ENCODE results near the gene NISCH. TPM values are rescaled to one million over a fixed set of nuclear protein-coding genes. Genes with fewer than 3 reads are reported as not detected.

Gene NISCH
- total and polyA plus RNA-seq, 2 donors (not counting 1 experiment from before 2014, with no cell fraction given): 130 to 169 TPM

DNA sequence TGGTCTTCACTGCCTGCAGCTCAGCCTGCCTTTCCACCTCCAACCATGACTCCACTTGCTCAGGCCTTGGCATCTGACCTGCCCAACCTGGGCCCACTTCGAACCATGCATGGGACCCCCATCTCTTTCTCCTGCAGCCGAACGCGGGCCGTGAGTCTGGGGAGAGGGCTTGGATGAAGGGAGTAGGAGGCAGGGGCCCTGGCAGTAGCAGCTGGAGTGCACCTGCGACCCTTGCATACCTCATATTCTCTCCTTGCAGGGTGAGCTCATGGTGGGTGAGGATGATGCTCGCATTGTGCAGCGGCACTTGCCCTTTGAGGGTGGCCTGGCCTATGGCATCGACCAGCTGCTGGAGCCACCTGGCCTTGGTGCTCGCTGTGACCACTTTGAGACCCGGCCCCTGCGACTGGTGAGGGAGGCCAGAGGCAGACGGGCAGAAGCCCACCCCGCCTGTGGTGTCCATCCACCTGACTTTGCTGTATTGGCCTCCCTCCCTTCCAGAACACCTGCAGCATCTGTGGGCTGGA is 64.8 kb downstream of the NISCH start:
- DNase-seq: no peak
- no peak overlapping the region for H3K9ac ChIP-seq (ENCODE audit: low read length)
- POLR2A ChIA-PET: no interaction called here

GRCh38 chr3:52520716-52521487 is 65.5 kb downstream of the NISCH start:
- no peaks in the 10 kb centered on the region for H3K9me3 Mint-ChIP-seq (ENCODE audit: insufficient read depth)
- intact Hi-C loops (cut with micrococcal nuclease): no loop called here
- H3K27me3 Mint-ChIP-seq: no peaks in the 10 kb centered on the region
- no peaks in the 10 kb centered on the region for H4K20me1 ChIP-seq (ENCODE audit: control insufficient read depth, insufficient read depth, low read length, poor library complexity, severe bottlenecking)
- H3K4me3 Mint-ChIP-seq: no peak overlapping the region
- no peaks in the 10 kb centered on the region for H3K36me3 ChIP-seq (replicated peaks in 1 of 2; ENCODE audit: control extremely low read depth in 1 of 2, control insufficient read depth in 1 of 2, extremely low read depth in 1 of 2, insufficient read depth in 2 of 2, low read length in 1 of 2)
- ATAC-seq (ENCODE audit: low read depth) (no peak), DNase-seq (no peak)
- CTCF ChIA-PET: no interaction called here
- POLR2A ChIA-PET: no interaction called here
- no peak overlapping the region for H3K4me2 ChIP-seq (replicated peaks; ENCODE audit: low read depth, low read length, poor library complexity, severe bottlenecking)
- H3K27ac ChIP-seq (ENCODE audit: low read length in 2 of 2): no peak overlapping the region
- H3K27me3 ChIP-seq (replicated peaks in 1 of 4; ENCODE audit: control extremely low read depth in 1 of 4, control insufficient read depth in 3 of 4, insufficient read depth in 4 of 4, low read length in 3 of 4): no peaks in the 10 kb centered on the region
- no peaks in the 10 kb centered on the region for H3K4me1 Mint-ChIP-seq
- no peak overlapping the region for H3K4me3 ChIP-seq (ENCODE audit: control extremely low read depth in 1 of 5, extremely low read depth in 1 of 5, insufficient read depth in 1 of 5, low read depth in 2 of 5, low read length in 4 of 5)
- H3K27ac Mint-ChIP-seq: no peak overlapping the region
- no peaks in the 10 kb centered on the region for H3K4me1 ChIP-seq (ENCODE audit: control insufficient read depth in 2 of 2, insufficient read depth in 2 of 2, low read length in 2 of 2)
- H3K9me3 ChIP-seq (ENCODE audit: control extremely low read depth in 1 of 3, control insufficient read depth in 2 of 3, insufficient read depth in 1 of 3, low read length in 2 of 3): no peaks in the 10 kb centered on the region
- no peak overlapping the region for H2AFZ ChIP-seq (ENCODE audit: insufficient read depth, low read depth, low read length, poor library complexity, severe bottlenecking)
- WGBS (ENCODE audit: insufficient coverage): 96% methylated on average over 17 of the region's 20 CpGs
- TF ChIP-seq, protein P1, sequence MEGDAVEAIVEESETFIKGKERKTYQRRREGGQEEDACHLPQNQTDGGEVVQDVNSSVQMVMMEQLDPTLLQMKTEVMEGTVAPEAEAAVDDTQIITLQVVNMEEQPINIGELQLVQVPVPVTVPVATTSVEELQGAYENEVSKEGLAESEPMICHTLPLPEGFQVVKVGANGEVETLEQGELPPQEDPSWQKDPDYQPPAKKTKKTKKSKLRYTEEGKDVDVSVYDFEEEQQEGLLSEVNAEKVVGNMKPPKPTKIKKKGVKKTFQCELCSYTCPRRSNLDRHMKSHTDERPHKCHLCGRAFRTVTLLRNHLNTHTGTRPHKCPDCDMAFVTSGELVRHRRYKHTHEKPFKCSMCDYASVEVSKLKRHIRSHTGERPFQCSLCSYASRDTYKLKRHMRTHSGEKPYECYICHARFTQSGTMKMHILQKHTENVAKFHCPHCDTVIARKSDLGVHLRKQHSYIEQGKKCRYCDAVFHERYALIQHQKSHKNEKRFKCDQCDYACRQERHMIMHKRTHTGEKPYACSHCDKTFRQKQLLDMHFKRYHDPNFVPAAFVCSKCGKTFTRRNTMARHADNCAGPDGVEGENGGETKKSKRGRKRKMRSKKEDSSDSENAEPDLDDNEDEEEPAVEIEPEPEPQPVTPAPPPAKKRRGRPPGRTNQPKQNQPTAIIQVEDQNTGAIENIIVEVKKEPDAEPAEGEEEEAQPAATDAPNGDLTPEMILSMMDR (IDR thresholded peaks at IDR 0.05): no peak
- no peak for TF ChIP-seq EZH2 (IDR thresholded peaks at IDR 0.05; ENCODE audit: borderline replicate concordance, insufficient read depth, low read depth, low read length, poor library complexity, severe bottlenecking)
- no peak overlapping the region for H3K9ac ChIP-seq (ENCODE audit: low read length)
- no peaks in the 10 kb centered on the region for H3K79me2 ChIP-seq (ENCODE audit: control insufficient read depth, insufficient read depth, low read length)

More for the DNA sequence above, 64.8 kb downstream of the NISCH start:
- Mint-ChIP-seq H3K27ac (no peak overlapping the region), H3K27me3 (no peaks in the 10 kb centered on the region), H3K4me3 (no peak overlapping the region), H3K9me3 (ENCODE audit: insufficient read depth) (no peaks in the 10 kb centered on the region), H3K4me1 (no peaks in the 10 kb centered on the region)
- H3K4me2 ChIP-seq (replicated peaks; ENCODE audit: low read depth, low read length, poor library complexity, severe bottlenecking): no peak overlapping the region
- H3K4me3 ChIP-seq (ENCODE audit: control extremely low read depth in 1 of 5, extremely low read depth in 1 of 5, insufficient read depth in 1 of 5, low read depth in 2 of 5, low read length in 4 of 5): no peak overlapping the region
- no peak for TF ChIP-seq EZH2 (IDR thresholded peaks at IDR 0.05; ENCODE audit: borderline replicate concordance, insufficient read depth, low read depth, low read length, poor library complexity, severe bottlenecking)
- TF ChIP-seq, protein P1 (IDR thresholded peaks at IDR 0.05): no peak
- CTCF ChIA-PET: no interaction called here
- H4K20me1 ChIP-seq (ENCODE audit: control insufficient read depth, insufficient read depth, low read length, poor library complexity, severe bottlenecking): no peaks in the 10 kb centered on the region
- no peaks in the 10 kb centered on the region for H3K79me2 ChIP-seq (ENCODE audit: control insufficient read depth, insufficient read depth, low read length)
- no peaks in the 10 kb centered on the region for H3K27me3 ChIP-seq (replicated peaks in 1 of 4; ENCODE audit: control extremely low read depth in 1 of 4, control insufficient read depth in 3 of 4, insufficient read depth in 4 of 4, low read length in 3 of 4)
- H3K4me1 ChIP-seq (ENCODE audit: control insufficient read depth in 2 of 2, insufficient read depth in 2 of 2, low read length in 2 of 2): no peaks in the 10 kb centered on the region
- intact Hi-C loops (cut with micrococcal nuclease): no loop called here
- H3K36me3 ChIP-seq (replicated peaks in 1 of 2; ENCODE audit: control extremely low read depth in 1 of 2, control insufficient read depth in 1 of 2, extremely low read depth in 1 of 2, insufficient read depth in 2 of 2, low read length in 1 of 2): no peaks in the 10 kb centered on the region
- no peak for ATAC-seq (ENCODE audit: low read depth)
- H3K27ac ChIP-seq (ENCODE audit: low read length in 2 of 2): no peak overlapping the region
- 95% methylated on average over 9 of the region's 14 CpGs for WGBS (ENCODE audit: insufficient coverage)
- no peaks in the 10 kb centered on the region for H3K9me3 ChIP-seq (ENCODE audit: control extremely low read depth in 1 of 3, control insufficient read depth in 2 of 3, insufficient read depth in 1 of 3, low read length in 2 of 3)
- no peak overlapping the region for H2AFZ ChIP-seq (ENCODE audit: insufficient read depth, low read depth, low read length, poor library complexity, severe bottlenecking)
